Gastrocnemius medialis (tissue), 4 donors: ENCODE results near the gene SUPT20H.

Experiments
- POLR2A ChIP-seq, 2 donors: fragments of 450-650 bp; IDR thresholded peaks; one replicate each; pipeline ENCODE4 v1.6.1; 2017; ENCODE audit warnings: antibody characterized with exemption in 2 of 2, mild to moderate bottlenecking in 2 of 2, moderate library complexity in 2 of 2
- TF ChIP-seq, protein P1 (sequence below), 5 experiments: fragments of 450-650 bp in 3 of 5; fragments of 200-600 bp in 2 of 5; sonication (generic) in 2 of 5; IDR thresholded peaks in 4 of 5; conservative IDR thresholded peaks in 1 of 5; 1 replicate in 4 of 5; 2 replicates in 1 of 5; pipeline ENCODE4 v1.5.1; 2016 to 2019; ENCODE audit warnings: antibody characterized with exemption in 5 of 5, mild to moderate bottlenecking in 3 of 5, moderate library complexity in 3 of 5

DNA sequence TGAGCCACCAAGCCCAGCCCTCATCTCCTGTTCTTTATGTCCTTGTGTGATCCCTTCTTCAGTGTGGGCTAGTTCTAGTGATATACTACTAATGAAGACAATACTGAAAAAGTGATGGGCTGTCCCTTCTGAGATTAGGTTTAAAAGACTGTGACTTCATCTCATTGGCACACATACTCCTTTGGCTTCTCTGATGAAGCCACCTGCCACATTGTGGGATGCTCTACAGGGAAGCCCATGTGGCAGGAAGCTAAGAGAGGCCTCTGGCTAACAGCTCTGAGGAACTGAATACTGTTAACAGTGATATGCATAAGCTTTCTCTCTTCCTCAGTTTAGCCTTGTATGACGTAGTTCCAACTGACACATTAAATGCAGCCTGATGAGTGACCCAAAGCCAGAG lies 32.3 kb upstream of the SUPT20H start:
- no peak for TF ChIP-seq POLR2A (IDR thresholded peaks at IDR 0.05)
- TF ChIP-seq, protein P1, sequence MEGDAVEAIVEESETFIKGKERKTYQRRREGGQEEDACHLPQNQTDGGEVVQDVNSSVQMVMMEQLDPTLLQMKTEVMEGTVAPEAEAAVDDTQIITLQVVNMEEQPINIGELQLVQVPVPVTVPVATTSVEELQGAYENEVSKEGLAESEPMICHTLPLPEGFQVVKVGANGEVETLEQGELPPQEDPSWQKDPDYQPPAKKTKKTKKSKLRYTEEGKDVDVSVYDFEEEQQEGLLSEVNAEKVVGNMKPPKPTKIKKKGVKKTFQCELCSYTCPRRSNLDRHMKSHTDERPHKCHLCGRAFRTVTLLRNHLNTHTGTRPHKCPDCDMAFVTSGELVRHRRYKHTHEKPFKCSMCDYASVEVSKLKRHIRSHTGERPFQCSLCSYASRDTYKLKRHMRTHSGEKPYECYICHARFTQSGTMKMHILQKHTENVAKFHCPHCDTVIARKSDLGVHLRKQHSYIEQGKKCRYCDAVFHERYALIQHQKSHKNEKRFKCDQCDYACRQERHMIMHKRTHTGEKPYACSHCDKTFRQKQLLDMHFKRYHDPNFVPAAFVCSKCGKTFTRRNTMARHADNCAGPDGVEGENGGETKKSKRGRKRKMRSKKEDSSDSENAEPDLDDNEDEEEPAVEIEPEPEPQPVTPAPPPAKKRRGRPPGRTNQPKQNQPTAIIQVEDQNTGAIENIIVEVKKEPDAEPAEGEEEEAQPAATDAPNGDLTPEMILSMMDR (IDR thresholded peaks at IDR 0.05 in 4 of 5, conservative IDR thresholded peaks at IDR 0.05 in 1 of 5), result no peak
